ENCODE results near the gene PDPK1. TPM values are rescaled to one million over a fixed set of nuclear protein-coding genes. Genes with fewer than 3 reads are reported as not detected.

The PDPK1 gene
- total RNA-seq, 4 donors from 2014 or later, result 28.3 to 45.7 (median 35.0) TPM

DNA sequence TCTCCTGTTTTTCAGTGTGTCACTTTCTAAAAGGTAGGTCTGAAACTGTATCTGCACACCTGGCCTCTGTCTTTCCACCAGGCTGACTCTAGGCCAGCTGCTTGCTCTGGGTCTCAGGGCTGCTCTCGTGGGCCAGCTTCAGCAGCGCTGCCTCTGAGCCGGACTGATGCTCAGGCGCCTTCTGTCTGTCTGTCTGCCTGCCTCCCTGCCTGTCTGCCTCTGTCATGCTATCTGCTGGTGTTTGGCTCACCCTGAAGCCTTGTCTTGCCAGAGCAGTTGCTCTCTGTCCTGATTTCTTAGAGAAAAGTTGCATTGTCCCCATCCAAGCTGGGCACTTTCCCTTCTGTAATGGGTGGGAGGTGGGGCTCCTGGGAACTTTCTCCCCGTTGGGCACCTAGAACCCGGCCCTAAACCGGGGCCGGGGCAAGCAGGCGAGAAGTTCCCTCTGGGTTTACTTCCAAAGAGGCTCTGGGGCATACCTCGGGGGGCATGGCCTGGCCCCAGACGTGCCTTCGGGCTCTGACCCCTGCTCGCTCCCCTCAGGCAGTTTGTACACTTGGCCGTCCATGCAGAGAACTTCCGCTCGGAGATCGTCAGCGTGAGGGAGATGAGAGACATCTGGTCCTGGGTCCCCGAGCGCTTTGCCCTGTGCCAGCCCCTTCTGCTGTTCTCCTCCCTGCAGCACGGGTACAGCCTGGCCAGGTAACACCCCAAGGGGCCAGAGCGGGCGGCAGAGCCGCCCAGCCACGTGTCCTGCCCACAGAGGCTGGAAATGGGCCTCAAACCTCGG is 39.9 kb upstream of the PDPK1 start:
- peaks cover 41 to 46% (median 44%) of the 10 kb centered on the region in 4 donors for H3K4me1 ChIP-seq
- H3K9me3 ChIP-seq, result no peaks in the 10 kb centered on the region
- WGBS, result 66% methylated on average over 16 of the region's 26 CpGs
- TF ChIP-seq EP300 (IDR thresholded peaks at IDR 0.05), result no peak
- TF ChIP-seq CTCF (IDR thresholded peaks at IDR 0.05), result no peak
- no peak for TF ChIP-seq POLR2A (IDR thresholded peaks at IDR 0.05; ENCODE audit: low read depth)
- TF ChIP-seq POLR2AphosphoS5 (IDR thresholded peaks at IDR 0.05), result no peak
- intact Hi-C loops (cut with DNase I), result no loop called here
- H3K27me3 ChIP-seq, result no peaks in the 10 kb centered on the region
- DNase-seq (ENCODE audit: extremely low spot score), result no peak
- H3K4me3 ChIP-seq, result no peak overlapping the region
- H3K27ac ChIP-seq (replicated peaks in 1 of 4), result peak overlapping the region in 2 of 4 donors; percentile 25 to 43
- peaks cover 13 to 46% (median 30%) of the 10 kb centered on the region in 4 donors for H3K36me3 ChIP-seq

- peak overlapping the region in 2 of 4 donors; percentile 25 to 43 for H3K27ac ChIP-seq (replicated peaks in 1 of 4)
Observed at GRCh38 chr16:2498531-2499253, 39.1 kb upstream of the PDPK1 start.

GRCh38 chr16:2499454-2499853 is 38.4 kb upstream of the PDPK1 start:
- intact Hi-C loops (cut with DNase I), result no loop called here
- DNase-seq (ENCODE audit: extremely low spot score), result no peak
- Histone ChIP-seq H3K27me3 (no peaks in the 10 kb centered on the region), H3K27ac (replicated peaks in 1 of 4) (no peak overlapping the region), H3K4me1 (peaks cover 42 to 48% (median 45%) of the 10 kb centered on the region in 4 donors), H3K4me3 (no peak overlapping the region), H3K36me3 (peaks cover 13 to 46% (median 30%) of the 10 kb centered on the region in 4 donors), H3K9me3 (no peaks in the 10 kb centered on the region)
- TF ChIP-seq CTCF (IDR thresholded peaks at IDR 0.05) (no peak), EP300 (IDR thresholded peaks at IDR 0.05) (no peak), POLR2A (IDR thresholded peaks at IDR 0.05; ENCODE audit: low read depth) (no peak), POLR2AphosphoS5 (IDR thresholded peaks at IDR 0.05) (no peak)
- WGBS, result 97% methylated on average over 4 of the region's 6 CpGs

More at GRCh38 chr16:2498531-2499253, 39.1 kb upstream of the PDPK1 start:
- Histone ChIP-seq H3K4me1 (peaks cover 42 to 48% (median 45%) of the 10 kb centered on the region in 4 donors), H3K36me3 (peaks cover 13 to 46% (median 30%) of the 10 kb centered on the region in 4 donors), H3K27me3 (no peaks in the 10 kb centered on the region), H3K4me3 (no peak overlapping the region), H3K9me3 (no peaks in the 10 kb centered on the region)
- no peak for DNase-seq (ENCODE audit: extremely low spot score)
- 73% methylated on average over 6 of the region's 15 CpGs for WGBS
- TF ChIP-seq POLR2AphosphoS5 (IDR thresholded peaks at IDR 0.05) (no peak), CTCF (IDR thresholded peaks at IDR 0.05) (no peak), EP300 (IDR thresholded peaks at IDR 0.05) (no peak), POLR2A (IDR thresholded peaks at IDR 0.05; ENCODE audit: low read depth) (no peak)
- intact Hi-C loops (cut with DNase I), result no loop called here

DNA sequence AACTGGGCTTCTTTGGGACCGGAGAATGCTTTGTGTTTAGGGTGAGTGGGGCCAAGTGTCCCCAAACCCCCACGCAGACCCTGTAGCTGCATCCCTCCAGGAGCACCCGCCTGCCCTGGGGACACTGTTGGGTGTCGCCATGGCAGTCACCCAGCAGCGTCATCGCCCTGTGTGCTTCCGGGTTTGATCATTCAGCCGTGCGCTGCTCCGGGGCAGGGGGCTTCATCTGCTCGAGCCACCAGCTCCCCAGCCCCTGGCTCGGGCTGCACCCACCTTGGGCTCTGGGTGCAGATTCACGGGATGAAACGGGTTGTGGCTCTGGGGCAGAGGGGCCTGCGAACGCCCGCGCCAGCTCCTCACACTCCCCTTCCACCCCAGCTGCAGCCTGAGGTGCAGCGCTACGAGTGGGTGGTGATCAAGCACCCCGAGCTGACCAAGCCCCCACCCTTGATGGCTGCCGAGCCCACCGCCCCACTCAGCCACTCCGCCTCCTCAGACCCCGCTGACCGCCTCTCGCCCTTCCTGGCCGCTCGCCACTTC is 37.9 kb upstream of the PDPK1 start:
- intact Hi-C loops (cut with DNase I), result loop anchor here (2.0 to 10.0 kb wide), 4 partner anchors 43 to 235 kb away; partner anchors contain the start of genes ABCA3, CCNF and RNPS1
- Histone ChIP-seq H3K4me3 (no peak overlapping the region), H3K27me3 (no peaks in the 10 kb centered on the region), H3K4me1 (peaks cover 42 to 48% (median 45%) of the 10 kb centered on the region in 4 donors), H3K36me3 (peaks cover 13 to 46% (median 30%) of the 10 kb centered on the region in 4 donors), H3K9me3 (no peaks in the 10 kb centered on the region), H3K27ac (replicated peaks in 1 of 4) (no peak overlapping the region)
- WGBS, result 88% methylated on average over 18 of the region's 29 CpGs
- no peak for TF ChIP-seq EP300 (IDR thresholded peaks at IDR 0.05)
- no peak for TF ChIP-seq POLR2A (IDR thresholded peaks at IDR 0.05; ENCODE audit: low read depth)
- DNase-seq (ENCODE audit: extremely low spot score), result no peak

All from esophagus muscularis mucosa (tissue), 4 donors.